GM18858 (cell line): Measurements from ENCODE around the gene IL1RAPL1.

Experiments
- ATAC-seq: cut with Tn5 transposase; IDR thresholded peaks from one replicate; pipeline ENCODE4 v1.9.1; 2021; ENCODE audit not compliant: unreplicated experiment

IL1RAPL1 gene

GRCh38 chrX:28946846-28947245, 359.6 kb downstream of the IL1RAPL1 start:
- ATAC-seq: no peak

GRCh38 chrX:28960063-28960462, 372.8 kb downstream of the IL1RAPL1 start:
- no peak for ATAC-seq

GRCh38 chrX:28966331-28966730, 379.1 kb downstream of the IL1RAPL1 start:
- no peak for ATAC-seq

GRCh38 chrX:28969126-28969525, 381.9 kb downstream of the IL1RAPL1 start:
- ATAC-seq: no peak

- ATAC-seq: no peak
Measured at GRCh38 chrX:28979877-28980276, 392.6 kb downstream of the IL1RAPL1 start.

GRCh38 chrX:28981952-28982351, 394.7 kb downstream of the IL1RAPL1 start:
- ATAC-seq: no peak

- no peak for ATAC-seq
Measured at GRCh38 chrX:28988246-28988645, 401.0 kb downstream of the IL1RAPL1 start.

- no peak for ATAC-seq
Measured at GRCh38 chrX:28997706-28998463, 410.6 kb downstream of the IL1RAPL1 start.

- no peak for ATAC-seq
Measured at GRCh38 chrX:28998609-28999135, 411.4 kb downstream of the IL1RAPL1 start.

- peak; percentile 88 for ATAC-seq
Measured at GRCh38 chrX:29012867-29013266, 425.6 kb downstream of the IL1RAPL1 start.

GRCh38 chrX:29023207-29023606, 436.0 kb downstream of the IL1RAPL1 start:
- ATAC-seq: no peak

- ATAC-seq: no peak
Measured at GRCh38 chrX:29024871-29025270, 437.6 kb downstream of the IL1RAPL1 start.

- no peak for ATAC-seq
Measured at GRCh38 chrX:29039501-29039900, 452.3 kb downstream of the IL1RAPL1 start.

- ATAC-seq: no peak
Measured at GRCh38 chrX:29040160-29040559, 452.9 kb downstream of the IL1RAPL1 start.

- ATAC-seq: no peak
Measured at GRCh38 chrX:29042341-29042740, 455.1 kb downstream of the IL1RAPL1 start.

- no peak for ATAC-seq
Measured at GRCh38 chrX:29043746-29044145, 456.5 kb downstream of the IL1RAPL1 start.

GRCh38 chrX:29044423-29045184, 457.4 kb downstream of the IL1RAPL1 start:
- no peak for ATAC-seq

GRCh38 chrX:29065477-29065876, 478.2 kb downstream of the IL1RAPL1 start:
- no peak for ATAC-seq

GRCh38 chrX:29066516-29066915, 479.3 kb downstream of the IL1RAPL1 start:
- ATAC-seq: no peak

GRCh38 chrX:29067351-29067750, 480.1 kb downstream of the IL1RAPL1 start:
- ATAC-seq: no peak

- ATAC-seq: no peak
Measured at GRCh38 chrX:29071525-29072320, 484.5 kb downstream of the IL1RAPL1 start.
